GM18511 (cell line): ENCODE results near the gene RHO.

ENCODE experiments used
- ATAC-seq: cut with Tn5 transposase; IDR thresholded peaks from one replicate; pipeline ENCODE4 v1.9.1; 2021; ENCODE audit warnings: mild to moderate bottlenecking, moderate library complexity; ENCODE audit not compliant: unreplicated experiment

The RHO gene

DNA sequence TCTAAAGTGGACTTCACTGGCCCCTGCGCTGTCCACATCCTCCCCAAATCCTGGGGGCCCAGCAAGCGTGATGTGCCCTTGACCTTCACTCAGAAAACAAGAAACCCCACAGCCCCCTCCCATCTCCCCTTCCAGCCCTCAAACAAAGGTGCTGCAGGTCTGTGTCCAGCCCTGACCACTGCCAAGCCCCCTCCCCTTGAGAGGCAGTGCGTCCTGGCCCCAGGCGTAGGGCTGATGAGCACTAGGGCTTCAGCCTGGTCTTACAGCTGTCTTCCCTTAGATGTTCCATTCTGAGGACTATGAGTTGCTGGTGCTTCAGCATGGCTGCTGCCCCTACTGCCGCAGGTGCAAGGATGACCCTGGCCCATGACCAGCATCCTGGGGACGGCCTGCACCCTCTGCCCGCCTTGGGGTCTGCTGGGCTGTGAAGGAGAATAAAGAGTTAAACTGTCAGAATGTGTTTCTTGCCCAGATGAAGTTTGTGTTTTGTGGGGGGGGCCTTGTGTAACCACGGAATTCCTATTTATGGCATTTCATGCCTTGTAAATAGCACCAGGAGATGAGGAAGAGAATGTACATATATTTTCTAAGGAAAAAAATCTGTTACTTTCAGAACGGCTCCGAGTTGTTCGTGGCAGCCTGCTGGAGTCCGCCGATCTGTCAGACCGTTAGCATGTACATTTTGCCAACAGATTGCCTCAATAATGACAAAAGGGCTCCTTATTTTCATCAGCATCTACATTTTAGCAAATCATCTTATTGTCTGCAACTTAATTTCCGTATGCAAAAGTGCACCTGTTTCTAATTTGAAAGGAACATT, 8.3 kb upstream of the RHO start:
- ATAC-seq = no peak

DNA sequence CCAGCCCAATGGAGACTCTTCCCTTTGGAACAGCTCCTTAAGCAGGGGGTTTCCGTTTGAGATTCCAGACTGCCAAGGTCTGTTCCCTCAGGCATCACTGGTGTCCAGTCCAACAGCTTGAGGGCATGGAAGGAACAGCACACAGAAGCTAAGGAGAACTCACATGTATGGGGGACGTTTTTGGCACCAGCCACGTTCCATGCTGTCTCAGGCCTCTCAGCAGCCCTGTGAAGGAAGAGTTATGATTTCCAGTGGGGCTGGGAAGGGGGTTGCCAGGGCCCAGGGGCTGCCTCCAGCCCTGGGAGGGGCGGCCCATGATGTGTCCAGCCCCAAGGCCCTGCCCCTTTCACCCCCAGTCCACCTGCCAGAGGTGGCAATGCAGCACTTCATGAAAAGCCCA, 7.5 kb upstream of the RHO start:
- no peak for ATAC-seq

DNA sequence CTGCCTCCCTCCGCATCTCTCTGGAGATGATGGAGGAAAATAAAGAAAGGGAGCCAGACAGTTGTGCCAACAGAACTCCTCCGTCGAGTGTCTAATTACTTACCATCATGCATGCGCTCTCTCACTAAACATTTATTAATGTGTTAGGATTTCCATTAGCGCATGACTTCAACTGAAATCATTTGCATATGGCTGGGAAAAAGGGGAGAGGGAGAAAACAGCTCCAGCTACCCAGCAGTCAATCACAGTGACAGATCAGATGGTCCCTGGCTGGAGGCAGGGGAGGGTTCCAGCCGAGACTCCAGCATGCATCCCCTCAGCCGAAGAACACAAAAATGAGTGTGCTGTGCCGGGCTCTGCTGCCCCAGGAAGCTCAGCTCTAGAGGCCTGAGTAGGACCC, 6.8 kb upstream of the RHO start:
- no peak for ATAC-seq

DNA sequence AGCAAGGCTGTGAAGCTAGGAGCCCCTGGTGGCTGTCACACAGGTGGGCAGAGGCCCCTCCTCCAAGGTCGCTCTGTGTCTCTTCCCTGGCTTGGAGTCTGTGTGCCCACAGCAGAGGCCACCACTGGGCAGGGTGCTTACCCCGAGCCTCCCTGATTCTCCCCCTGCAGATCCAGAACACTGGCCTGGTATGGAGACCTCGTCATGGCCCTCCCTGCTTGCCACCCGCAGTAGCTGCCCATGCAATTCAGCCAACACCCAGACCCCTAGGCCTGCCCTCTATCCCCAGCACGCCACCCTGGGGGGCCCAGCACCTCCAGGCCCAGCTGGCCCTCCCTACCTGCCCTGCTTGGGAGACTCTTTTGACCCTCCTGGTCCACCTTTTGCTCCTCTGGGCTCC, 5.5 kb upstream of the RHO start:
- no peak for ATAC-seq

DNA sequence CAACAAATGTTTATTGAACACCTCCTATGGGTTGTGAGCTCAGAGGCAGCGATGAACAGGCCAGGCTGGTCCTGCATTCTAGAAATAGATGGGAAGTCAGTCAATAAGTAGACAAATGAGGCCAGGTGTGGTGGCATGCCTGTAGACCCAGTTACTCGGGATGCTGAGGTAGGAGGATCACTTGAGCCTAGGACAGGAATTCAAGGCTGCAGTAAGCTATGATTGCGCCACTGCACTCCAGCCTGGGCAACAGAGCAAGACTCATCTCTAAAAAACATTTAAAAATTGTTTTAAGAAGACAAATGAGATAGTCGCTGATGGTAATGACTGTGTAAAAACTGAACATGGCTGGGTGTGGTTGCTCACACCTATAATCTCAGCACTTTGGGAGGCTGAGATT, 4.4 kb upstream of the RHO start:
- no peak for ATAC-seq

DNA sequence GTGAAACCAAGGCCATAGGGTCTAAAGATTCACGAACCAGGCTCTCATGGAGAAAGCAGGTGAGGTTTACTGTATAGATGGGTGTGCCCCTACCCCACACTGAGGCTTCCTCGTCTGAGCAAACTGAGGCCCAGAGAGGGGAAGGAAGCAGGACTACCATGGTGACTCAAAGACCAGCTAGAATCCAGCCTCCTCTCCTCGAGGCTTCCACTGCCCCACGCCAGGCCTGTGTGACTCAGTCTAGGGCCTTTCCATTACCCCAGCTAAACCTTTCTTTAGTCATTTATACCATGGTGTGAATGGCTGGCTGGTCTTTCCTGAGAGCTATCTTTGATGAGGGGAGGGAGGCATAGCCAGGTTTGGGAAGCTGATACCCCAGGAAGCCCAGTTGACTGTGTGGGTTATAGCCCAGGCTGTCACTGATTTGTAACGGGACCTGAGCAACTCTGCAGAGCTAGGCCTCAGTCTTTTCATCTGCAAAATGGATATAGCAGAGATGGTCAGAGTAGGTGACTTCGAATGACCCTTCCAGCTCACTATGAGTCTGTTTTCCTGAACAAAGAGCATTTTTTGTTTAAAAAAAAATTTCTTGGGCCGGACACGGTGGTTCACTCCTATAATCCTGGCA, 3.0 kb upstream of the RHO start:
- ATAC-seq = no peak

DNA sequence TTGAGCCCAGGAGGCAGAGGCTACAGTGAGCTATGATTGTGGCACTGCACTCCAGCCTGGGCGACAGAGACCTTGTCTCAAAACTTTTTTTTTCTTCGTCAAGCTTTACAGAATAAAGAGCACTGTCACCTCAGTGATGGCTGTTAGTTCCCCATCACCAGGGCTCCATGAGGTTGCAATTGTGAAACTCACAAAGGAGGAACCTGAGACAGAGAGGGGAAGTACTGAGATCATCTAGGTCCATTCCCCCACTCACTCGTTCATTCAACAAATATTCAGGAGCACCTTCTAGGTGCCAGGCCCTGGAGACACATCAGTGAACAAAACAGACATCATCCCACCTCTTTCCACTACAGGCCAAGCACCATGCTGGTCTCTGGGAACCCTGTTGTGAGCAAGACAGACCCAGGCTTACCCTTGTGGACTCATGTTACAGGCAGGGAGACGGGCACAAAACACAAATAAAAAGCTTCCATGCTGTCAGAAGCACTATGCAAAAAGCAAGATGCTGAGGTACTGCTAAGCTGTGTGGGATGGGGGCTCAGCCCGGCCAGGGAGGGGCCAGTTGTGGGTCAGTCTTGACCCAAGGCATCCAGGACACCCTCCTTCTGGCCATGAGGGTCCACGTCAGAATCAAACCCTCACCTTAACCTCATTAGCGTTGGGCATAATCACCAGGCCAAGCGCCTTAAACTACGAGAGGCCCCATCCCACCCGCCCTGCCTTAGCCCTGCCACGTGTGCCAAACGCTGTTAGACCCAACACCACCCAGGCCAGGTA, 2.1 kb upstream of the RHO start:
- ATAC-seq = peak; percentile 98

DNA sequence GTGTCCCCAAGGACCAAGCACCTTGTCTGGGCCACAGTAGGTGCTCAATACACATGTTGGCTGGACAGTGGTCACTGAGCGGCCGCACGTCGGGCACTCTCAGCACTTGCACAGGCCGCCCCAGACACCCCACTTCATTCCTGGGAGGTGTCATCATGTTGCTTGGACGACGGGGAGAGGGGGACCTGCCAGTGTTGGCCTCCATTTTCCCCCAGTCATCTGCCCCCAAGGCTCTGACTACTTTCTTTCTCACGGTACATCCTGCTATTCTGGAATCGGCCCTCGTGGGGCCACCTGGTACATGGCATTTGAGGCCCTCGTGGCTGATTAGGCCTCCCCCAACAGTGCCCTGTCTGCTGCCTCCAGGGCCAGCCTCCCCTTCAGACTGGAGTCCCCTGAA, 1.2 kb upstream of the RHO start:
- no peak for ATAC-seq

DNA sequence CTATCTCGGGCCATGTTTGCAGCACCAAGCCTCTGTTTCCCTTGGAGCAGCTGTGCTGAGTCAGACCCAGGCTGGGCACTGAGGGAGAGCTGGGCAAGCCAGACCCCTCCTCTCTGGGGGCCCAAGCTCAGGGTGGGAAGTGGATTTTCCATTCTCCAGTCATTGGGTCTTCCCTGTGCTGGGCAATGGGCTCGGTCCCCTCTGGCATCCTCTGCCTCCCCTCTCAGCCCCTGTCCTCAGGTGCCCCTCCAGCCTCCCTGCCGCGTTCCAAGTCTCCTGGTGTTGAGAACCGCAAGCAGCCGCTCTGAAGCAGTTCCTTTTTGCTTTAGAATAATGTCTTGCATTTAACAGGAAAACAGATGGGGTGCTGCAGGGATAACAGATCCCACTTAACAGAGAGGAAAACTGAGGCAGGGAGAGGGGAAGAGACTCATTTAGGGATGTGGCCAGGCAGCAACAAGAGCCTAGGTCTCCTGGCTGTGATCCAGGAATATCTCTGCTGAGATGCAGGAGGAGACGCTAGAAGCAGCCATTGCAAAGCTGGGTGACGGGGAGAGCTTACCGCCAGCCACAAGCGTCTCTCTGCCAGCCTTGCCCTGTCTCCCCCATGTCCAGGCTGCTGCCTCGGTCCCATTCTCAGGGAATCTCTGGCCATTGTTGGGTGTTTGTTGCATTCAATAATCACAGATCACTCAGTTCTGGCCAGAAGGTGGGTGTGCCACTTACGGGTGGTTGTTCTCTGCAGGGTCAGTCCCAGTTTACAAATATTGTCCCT, 1.2 kb downstream of the RHO start:
- no peak for ATAC-seq

DNA sequence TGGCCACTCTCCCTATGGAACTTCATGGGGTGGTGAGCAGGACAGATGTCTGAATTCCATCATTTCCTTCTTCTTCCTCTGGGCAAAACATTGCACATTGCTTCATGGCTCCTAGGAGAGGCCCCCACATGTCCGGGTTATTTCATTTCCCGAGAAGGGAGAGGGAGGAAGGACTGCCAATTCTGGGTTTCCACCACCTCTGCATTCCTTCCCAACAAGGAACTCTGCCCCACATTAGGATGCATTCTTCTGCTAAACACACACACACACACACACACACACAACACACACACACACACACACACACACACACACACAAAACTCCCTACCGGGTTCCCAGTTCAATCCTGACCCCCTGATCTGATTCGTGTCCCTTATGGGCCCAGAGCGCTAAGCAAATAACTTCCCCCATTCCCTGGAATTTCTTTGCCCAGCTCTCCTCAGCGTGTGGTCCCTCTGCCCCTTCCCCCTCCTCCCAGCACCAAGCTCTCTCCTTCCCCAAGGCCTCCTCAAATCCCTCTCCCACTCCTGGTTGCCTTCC, 1.9 kb downstream of the RHO start:
- ATAC-seq = no peak

DNA sequence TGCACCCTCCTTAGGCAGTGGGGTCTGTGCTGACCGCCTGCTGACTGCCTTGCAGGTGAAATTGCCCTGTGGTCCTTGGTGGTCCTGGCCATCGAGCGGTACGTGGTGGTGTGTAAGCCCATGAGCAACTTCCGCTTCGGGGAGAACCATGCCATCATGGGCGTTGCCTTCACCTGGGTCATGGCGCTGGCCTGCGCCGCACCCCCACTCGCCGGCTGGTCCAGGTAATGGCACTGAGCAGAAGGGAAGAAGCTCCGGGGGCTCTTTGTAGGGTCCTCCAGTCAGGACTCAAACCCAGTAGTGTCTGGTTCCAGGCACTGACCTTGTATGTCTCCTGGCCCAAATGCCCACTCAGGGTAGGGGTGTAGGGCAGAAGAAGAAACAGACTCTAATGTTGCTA, 2.4 kb downstream of the RHO start:
- ATAC-seq = no peak

DNA sequence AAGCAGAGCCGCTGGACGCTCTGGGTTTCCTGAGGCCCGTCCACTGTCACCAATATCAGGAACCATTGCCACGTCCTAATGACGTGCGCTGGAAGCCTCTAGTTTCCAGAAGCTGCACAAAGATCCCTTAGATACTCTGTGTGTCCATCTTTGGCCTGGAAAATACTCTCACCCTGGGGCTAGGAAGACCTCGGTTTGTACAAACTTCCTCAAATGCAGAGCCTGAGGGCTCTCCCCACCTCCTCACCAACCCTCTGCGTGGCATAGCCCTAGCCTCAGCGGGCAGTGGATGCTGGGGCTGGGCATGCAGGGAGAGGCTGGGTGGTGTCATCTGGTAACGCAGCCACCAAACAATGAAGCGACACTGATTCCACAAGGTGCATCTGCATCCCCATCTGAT, 3.3 kb downstream of the RHO start:
- no peak for ATAC-seq

DNA sequence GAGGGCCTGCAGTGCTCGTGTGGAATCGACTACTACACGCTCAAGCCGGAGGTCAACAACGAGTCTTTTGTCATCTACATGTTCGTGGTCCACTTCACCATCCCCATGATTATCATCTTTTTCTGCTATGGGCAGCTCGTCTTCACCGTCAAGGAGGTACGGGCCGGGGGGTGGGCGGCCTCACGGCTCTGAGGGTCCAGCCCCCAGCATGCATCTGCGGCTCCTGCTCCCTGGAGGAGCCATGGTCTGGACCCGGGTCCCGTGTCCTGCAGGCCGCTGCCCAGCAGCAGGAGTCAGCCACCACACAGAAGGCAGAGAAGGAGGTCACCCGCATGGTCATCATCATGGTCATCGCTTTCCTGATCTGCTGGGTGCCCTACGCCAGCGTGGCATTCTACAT, 3.8 kb downstream of the RHO start:
- ATAC-seq = no peak

DNA sequence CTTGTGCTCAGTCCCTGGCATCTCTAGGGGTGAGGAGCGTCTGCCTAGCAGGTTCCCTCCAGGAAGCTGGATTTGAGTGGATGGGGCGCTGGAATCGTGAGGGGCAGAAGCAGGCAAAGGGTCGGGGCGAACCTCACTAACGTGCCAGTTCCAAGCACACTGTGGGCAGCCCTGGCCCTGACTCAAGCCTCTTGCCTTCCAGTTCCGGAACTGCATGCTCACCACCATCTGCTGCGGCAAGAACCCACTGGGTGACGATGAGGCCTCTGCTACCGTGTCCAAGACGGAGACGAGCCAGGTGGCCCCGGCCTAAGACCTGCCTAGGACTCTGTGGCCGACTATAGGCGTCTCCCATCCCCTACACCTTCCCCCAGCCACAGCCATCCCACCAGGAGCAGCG, 5.0 kb downstream of the RHO start:
- no peak for ATAC-seq

DNA sequence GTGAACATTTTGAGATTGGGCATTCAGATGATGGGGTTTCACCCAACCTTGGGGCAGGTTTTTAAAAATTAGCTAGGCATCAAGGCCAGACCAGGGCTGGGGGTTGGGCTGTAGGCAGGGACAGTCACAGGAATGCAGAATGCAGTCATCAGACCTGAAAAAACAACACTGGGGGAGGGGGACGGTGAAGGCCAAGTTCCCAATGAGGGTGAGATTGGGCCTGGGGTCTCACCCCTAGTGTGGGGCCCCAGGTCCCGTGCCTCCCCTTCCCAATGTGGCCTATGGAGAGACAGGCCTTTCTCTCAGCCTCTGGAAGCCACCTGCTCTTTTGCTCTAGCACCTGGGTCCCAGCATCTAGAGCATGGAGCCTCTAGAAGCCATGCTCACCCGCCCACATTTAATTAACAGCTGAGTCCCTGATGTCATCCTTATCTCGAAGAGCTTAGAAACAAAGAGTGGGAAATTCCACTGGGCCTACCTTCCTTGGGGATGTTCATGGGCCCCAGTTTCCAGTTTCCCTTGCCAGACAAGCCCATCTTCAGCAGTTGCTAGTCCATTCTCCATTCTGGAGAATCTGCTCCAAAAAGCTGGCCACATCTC, 6.1 kb downstream of the RHO start:
- no peak for ATAC-seq

DNA sequence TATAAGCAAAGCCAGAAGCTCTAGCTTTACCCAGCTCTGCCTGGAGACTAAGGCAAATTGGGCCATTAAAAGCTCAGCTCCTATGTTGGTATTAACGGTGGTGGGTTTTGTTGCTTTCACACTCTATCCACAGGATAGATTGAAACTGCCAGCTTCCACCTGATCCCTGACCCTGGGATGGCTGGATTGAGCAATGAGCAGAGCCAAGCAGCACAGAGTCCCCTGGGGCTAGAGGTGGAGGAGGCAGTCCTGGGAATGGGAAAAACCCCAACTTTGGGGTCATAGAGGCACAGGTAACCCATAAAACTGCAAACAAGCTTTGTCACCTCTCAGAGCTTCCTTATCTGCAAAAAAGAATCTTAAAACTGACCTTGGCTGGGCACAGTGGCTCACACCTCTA, 6.6 kb downstream of the RHO start:
- ATAC-seq = no peak

DNA sequence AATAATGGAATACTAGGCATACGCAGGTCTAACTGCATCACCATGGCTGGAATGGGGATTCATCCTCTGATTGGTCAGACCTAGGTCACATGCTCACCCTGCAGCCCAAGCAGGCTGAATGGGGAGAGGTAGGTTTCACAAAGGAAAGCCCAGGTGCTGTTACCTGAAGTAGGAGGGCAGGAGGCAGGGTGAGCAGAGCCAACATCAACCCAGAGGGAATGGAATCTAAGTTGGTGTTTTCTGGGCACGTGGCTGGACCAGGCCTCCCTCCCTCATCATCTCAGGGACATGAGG, 7.9 kb downstream of the RHO start:
- ATAC-seq = no peak

DNA sequence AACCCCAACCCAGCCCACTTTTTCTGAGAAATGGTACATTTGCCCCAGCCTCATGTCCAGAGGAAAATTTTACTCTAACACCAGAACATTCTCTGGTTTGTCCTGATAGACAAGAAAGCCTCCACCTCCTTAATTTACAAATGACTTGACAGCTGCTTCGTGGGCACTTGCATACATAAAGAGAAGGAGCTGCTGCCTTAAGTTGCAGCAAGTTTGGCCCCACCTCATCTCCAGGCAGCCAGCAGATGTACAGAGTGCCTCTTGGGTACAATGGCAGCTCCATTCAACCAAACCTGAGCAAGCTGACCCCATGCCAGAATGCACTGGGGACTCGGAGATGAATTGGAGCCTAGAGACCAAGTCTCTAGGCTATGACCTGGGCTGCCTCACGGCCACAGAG, 8.4 kb downstream of the RHO start:
- ATAC-seq = no peak

DNA sequence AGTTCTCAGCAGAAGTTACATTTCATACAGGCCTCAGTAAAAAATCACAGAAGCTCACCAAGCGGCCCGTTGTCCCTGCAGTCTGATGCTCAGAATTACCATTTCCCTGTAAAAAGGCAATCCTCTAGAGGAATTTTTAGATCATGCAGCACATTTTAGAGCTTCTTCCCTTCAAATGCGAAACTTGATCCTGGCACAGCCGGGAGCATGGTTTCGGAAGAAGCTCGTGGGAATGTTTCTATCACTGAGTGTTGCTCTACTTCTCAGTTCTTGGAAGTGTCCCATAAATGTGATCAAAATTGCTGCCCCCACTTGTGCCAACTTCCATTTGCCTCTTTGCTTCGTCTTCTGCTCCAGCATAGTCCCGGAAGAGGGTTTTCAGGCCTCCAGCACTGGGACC, 10.8 kb downstream of the RHO start:
- no peak for ATAC-seq

DNA sequence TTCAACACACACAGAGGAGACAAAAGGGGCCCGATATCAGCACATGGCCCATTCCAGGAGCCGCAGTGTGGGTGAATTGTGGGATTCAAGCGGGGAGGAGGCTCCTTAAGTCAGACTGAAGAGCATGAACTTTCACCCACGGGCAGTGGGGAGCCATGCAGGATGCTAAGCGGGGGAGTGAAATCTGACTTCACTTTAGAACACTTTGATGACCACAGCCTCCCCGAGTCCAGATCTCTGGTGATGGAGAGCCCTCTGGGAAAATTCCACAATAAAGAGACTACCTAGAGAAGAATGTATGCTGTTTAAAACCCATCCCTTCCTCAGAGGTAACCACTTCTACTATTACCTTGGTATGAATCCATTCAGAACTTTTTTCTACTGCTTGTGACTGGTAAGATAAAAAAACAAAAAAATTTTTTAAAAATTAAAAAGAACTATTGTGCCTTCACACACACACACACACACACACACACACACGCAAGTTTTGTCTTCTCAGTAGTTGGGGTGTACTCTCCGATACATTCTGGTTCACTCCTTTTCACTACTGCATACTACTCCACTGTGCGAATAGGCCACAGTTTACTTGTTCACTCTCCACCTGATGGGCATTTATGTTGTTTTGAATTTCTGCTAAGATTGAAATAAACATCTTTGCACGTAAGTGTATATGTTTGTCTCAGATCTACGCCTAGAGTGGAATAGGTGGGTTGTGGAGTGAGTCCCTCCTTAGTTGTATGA, 12.5 kb downstream of the RHO start:
- no peak for ATAC-seq
